ENCODE data around the gene HORMAD2. TPM values are rescaled to one million over a fixed set of nuclear protein-coding genes. Genes with fewer than 3 reads are reported as not detected.
A peak's percentile ranks its signal among the peaks of the same experiment; 100 is the strongest.

The HORMAD2 gene
- total and polyA plus RNA-seq, 4 donors = not detected

DNA sequence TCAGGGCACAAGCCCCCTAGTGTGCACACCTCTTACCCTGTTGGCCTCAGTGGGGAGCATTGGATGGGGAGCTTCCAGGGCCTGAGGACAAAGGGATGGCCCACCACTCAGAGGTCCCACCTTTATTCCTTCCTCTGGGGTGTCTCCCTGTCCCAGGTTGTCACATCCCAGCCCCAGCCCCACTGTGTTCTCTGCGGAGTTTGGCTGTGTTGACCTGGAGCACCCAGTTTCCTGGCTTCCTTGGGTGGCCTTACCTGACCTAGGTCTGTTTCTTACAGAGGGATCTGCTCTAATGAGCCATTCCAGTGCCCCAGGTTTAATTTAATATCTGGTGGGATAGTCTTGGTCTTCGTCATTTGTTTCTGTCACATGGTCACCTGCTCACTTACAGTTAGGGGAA, 38.8 kb upstream of the HORMAD2 start:
- H3K36me3 ChIP-seq (ENCODE audit: control insufficient read depth in 1 of 2, insufficient read depth in 2 of 2, low read length in 1 of 2) = no peaks in the 10 kb centered on the region
- DNase-seq (no peak), ATAC-seq (ENCODE audit: low FRiP score) (no peak)
- H3K4me3 ChIP-seq (ENCODE audit: low read length in 2 of 2) = no peak overlapping the region
- no peak overlapping the region for H3K27ac ChIP-seq (ENCODE audit: low read depth in 1 of 2, low read length in 2 of 2)
- no peaks in the 10 kb centered on the region for H3K9me3 ChIP-seq (ENCODE audit: control insufficient read depth, low read length)
- whole genome bisulfite sequencing, 2 donors = 80 to 89% methylated on average over 2 of the region's 2 CpGs
- H3K27me3 ChIP-seq (ENCODE audit: control insufficient read depth in 1 of 2, insufficient read depth in 2 of 2, low read length in 1 of 2) = no peaks in the 10 kb centered on the region
- no peaks in the 10 kb centered on the region for H3K4me1 ChIP-seq (ENCODE audit: control insufficient read depth in 1 of 2, insufficient read depth in 2 of 2, low read length in 2 of 2)
- intact Hi-C loops (cut with DNase I) = no loop called here

DNA sequence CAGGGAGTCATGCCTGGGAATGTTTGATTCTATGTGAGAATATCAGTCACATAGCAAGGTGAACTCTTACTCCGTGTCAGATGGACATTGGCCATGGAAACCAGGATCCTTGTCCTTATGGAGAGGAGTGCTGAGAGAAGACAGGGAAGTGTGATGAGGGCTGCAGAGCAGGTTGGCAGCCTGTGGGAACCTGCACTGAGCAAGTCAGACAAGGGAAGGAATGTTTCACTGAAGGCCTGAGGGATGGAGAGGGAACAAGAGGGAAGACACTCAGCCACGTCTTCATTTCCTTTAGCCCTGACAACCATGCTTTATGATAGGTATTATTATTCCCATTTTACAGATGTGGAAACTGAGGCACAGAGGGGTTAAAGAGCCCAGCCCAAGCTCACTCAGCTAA, 38.4 kb upstream of the HORMAD2 start:
- DNase-seq = no peak

DNA sequence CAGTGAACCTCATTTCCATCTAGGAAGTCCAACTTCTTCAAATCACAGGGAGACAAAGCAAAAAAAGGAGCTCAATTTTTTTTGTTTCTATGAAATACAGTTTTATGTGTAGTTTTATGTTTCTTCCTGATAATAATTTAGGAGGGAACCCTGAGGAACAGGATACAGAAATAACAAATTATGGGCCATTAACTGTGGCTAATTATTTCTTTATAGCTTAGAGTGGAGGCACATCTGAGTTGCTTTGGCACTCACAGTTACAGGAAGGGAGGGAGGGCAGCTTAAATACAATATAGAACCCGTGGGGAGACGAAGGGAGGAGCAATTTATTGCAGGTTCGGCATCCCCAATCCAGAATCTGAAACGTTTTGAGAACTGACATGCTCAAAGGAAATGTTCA, 37.1 kb upstream of the HORMAD2 start:
- no peak overlapping the region for H3K4me3 ChIP-seq (ENCODE audit: low read length in 2 of 2)
- ATAC-seq (ENCODE audit: low FRiP score) = no peak
- H3K9me3 ChIP-seq (ENCODE audit: control insufficient read depth, low read length) = no peaks in the 10 kb centered on the region
- no peaks in the 10 kb centered on the region for H3K36me3 ChIP-seq (ENCODE audit: control insufficient read depth in 1 of 2, insufficient read depth in 2 of 2, low read length in 1 of 2)
- no peaks in the 10 kb centered on the region for H3K27me3 ChIP-seq (ENCODE audit: control insufficient read depth in 1 of 2, insufficient read depth in 2 of 2, low read length in 1 of 2)
- H3K27ac ChIP-seq (ENCODE audit: low read depth in 1 of 2, low read length in 2 of 2) = no peak overlapping the region
- H3K4me1 ChIP-seq (ENCODE audit: control insufficient read depth in 1 of 2, insufficient read depth in 2 of 2, low read length in 2 of 2) = no peaks in the 10 kb centered on the region
- no peak for DNase-seq
- WGBS, 2 donors = 39 to 45% methylated on average over 4 of the region's 4 CpGs
- intact Hi-C loops (cut with DNase I) = no loop called here

More for the DNA sequence above, 38.4 kb upstream of the HORMAD2 start:
- Histone ChIP-seq H3K4me1 (ENCODE audit: control insufficient read depth in 1 of 2, insufficient read depth in 2 of 2, low read length in 2 of 2) (no peaks in the 10 kb centered on the region), H3K27ac (ENCODE audit: low read depth in 1 of 2, low read length in 2 of 2) (no peak overlapping the region), H3K27me3 (ENCODE audit: control insufficient read depth in 1 of 2, insufficient read depth in 2 of 2, low read length in 1 of 2) (no peaks in the 10 kb centered on the region), H3K36me3 (ENCODE audit: control insufficient read depth in 1 of 2, insufficient read depth in 2 of 2, low read length in 1 of 2) (no peaks in the 10 kb centered on the region), H3K4me3 (ENCODE audit: low read length in 2 of 2) (no peak overlapping the region), H3K9me3 (ENCODE audit: control insufficient read depth, low read length) (no peaks in the 10 kb centered on the region)
- ATAC-seq (ENCODE audit: low FRiP score) = no peak
- 82 to 86% methylated on average over 2 of the region's 2 CpGs for WGBS, 2 donors
- intact Hi-C loops (cut with DNase I) = no loop called here

GRCh38 chr22:30044369-30044768, 35.9 kb upstream of the HORMAD2 start:
- no peak overlapping the region for H3K4me3 ChIP-seq (ENCODE audit: low read length in 2 of 2)
- no peaks in the 10 kb centered on the region for H3K27me3 ChIP-seq (ENCODE audit: control insufficient read depth in 1 of 2, insufficient read depth in 2 of 2, low read length in 1 of 2)
- H3K4me1 ChIP-seq (ENCODE audit: control insufficient read depth in 1 of 2, insufficient read depth in 2 of 2, low read length in 2 of 2) = no peaks in the 10 kb centered on the region
- H3K9me3 ChIP-seq (ENCODE audit: control insufficient read depth, low read length) = no peaks in the 10 kb centered on the region
- no peaks in the 10 kb centered on the region for H3K36me3 ChIP-seq (ENCODE audit: control insufficient read depth in 1 of 2, insufficient read depth in 2 of 2, low read length in 1 of 2)
- no peak overlapping the region for H3K27ac ChIP-seq (ENCODE audit: low read depth in 1 of 2, low read length in 2 of 2)
- ATAC-seq (ENCODE audit: low FRiP score) (peak; percentile 73), DNase-seq (no peak)
- intact Hi-C loops (cut with DNase I) = no loop called here
- 22 to 33% methylated on average over 3 of the region's 3 CpGs for WGBS, 2 donors

DNA sequence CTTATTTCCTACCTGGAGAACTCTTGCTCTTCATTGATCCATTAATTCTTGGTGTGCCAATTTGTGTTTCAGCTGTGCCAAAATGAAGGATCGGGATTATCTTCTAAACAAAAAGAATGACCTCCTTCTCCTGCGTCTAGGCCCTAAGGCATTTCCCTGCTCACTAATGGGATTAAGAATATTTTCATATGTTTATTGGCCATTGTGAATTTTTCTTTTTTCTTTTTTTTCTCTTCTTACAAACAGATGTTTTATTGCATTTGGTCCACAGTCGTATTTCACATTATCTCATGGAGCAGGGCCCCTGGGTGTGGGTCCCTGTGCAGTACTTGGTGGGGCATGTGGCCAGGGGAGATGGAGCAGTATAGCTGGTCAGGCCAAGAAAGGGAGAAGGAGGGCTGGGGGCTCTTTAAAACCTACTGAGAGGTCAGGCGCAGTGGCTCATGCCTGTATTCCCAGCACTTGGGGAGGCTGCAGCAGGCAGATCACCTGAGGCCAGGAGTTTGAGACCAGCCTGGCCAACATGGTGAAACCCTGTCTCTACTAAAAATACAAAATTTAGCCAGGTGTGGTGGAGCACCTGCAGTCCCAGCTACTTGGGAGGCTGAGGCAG, 35.3 kb upstream of the HORMAD2 start:
- no peaks in the 10 kb centered on the region for H3K36me3 ChIP-seq (ENCODE audit: control insufficient read depth in 1 of 2, insufficient read depth in 2 of 2, low read length in 1 of 2)
- no peaks in the 10 kb centered on the region for H3K4me1 ChIP-seq (ENCODE audit: control insufficient read depth in 1 of 2, insufficient read depth in 2 of 2, low read length in 2 of 2)
- DNase-seq (no peak), ATAC-seq (ENCODE audit: low FRiP score) (no peak)
- intact Hi-C loops (cut with DNase I) = no loop called here
- 92 to 93% methylated on average over 4 of the region's 4 CpGs for WGBS, 2 donors
- H3K4me3 ChIP-seq (ENCODE audit: low read length in 2 of 2) = no peak overlapping the region
- no peak overlapping the region for H3K27ac ChIP-seq (ENCODE audit: low read depth in 1 of 2, low read length in 2 of 2)
- H3K27me3 ChIP-seq (ENCODE audit: control insufficient read depth in 1 of 2, insufficient read depth in 2 of 2, low read length in 1 of 2) = no peaks in the 10 kb centered on the region
- no peaks in the 10 kb centered on the region for H3K9me3 ChIP-seq (ENCODE audit: control insufficient read depth, low read length)

DNA sequence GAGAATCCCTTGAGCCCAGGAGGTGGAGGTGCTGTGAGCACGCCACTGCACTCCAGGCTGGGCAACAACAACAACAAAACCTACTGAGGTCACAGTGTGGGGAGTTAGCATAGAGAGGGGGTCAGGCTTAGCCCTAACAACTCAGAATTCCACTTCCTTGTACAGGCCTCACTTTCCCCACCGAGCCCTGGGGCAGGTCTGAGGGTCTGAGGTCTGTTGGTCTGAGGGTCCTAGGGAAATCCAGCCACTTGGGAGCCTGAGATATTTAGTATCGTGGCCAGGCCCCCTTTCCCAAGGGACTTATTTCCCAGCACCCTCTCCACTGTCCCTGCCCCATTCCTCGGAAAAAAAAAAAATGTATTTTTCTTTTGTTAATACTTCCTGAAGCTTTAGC, 34.8 kb upstream of the HORMAD2 start:
- Histone ChIP-seq H3K4me3 (ENCODE audit: low read length in 2 of 2) (no peak overlapping the region), H3K27me3 (ENCODE audit: control insufficient read depth in 1 of 2, insufficient read depth in 2 of 2, low read length in 1 of 2) (no peaks in the 10 kb centered on the region), H3K4me1 (ENCODE audit: control insufficient read depth in 1 of 2, insufficient read depth in 2 of 2, low read length in 2 of 2) (no peaks in the 10 kb centered on the region), H3K36me3 (ENCODE audit: control insufficient read depth in 1 of 2, insufficient read depth in 2 of 2, low read length in 1 of 2) (no peaks in the 10 kb centered on the region), H3K27ac (ENCODE audit: low read depth in 1 of 2, low read length in 2 of 2) (no peak overlapping the region), H3K9me3 (ENCODE audit: control insufficient read depth, low read length) (no peaks in the 10 kb centered on the region)
- ATAC-seq (ENCODE audit: low FRiP score) (no peak), DNase-seq (no peak)
- WGBS, 2 donors = 80 to 85% methylated on average over 4 of the region's 4 CpGs
- intact Hi-C loops (cut with DNase I) = no loop called here

- H3K4me3 ChIP-seq (ENCODE audit: low read length in 2 of 2) = no peak overlapping the region
- 92 to 95% methylated on average over 21 of the region's 21 CpGs for WGBS, 2 donors
- no peaks in the 10 kb centered on the region for H3K36me3 ChIP-seq (ENCODE audit: control insufficient read depth in 1 of 2, insufficient read depth in 2 of 2, low read length in 1 of 2)
- H3K9me3 ChIP-seq (ENCODE audit: control insufficient read depth, low read length) = no peaks in the 10 kb centered on the region
- H3K4me1 ChIP-seq (ENCODE audit: control insufficient read depth in 1 of 2, insufficient read depth in 2 of 2, low read length in 2 of 2) = no peaks in the 10 kb centered on the region
- H3K27ac ChIP-seq (ENCODE audit: low read depth in 1 of 2, low read length in 2 of 2) = no peak overlapping the region
- intact Hi-C loops (cut with DNase I) = no loop called here
- ATAC-seq (ENCODE audit: low FRiP score) (no peak), DNase-seq (no peak)
- no peaks in the 10 kb centered on the region for H3K27me3 ChIP-seq (ENCODE audit: control insufficient read depth in 1 of 2, insufficient read depth in 2 of 2, low read length in 1 of 2)
Measured at GRCh38 chr22:30045901-30046715, 34.2 kb upstream of the HORMAD2 start.

GRCh38 chr22:30046716-30047363, 33.4 kb upstream of the HORMAD2 start:
- no peak overlapping the region for H3K27ac ChIP-seq (ENCODE audit: low read depth in 1 of 2, low read length in 2 of 2)
- H3K4me1 ChIP-seq (ENCODE audit: control insufficient read depth in 1 of 2, insufficient read depth in 2 of 2, low read length in 2 of 2) = no peaks in the 10 kb centered on the region
- no peaks in the 10 kb centered on the region for H3K27me3 ChIP-seq (ENCODE audit: control insufficient read depth in 1 of 2, insufficient read depth in 2 of 2, low read length in 1 of 2)
- H3K9me3 ChIP-seq (ENCODE audit: control insufficient read depth, low read length) = no peaks in the 10 kb centered on the region
- no peak for DNase-seq
- intact Hi-C loops (cut with DNase I) = no loop called here
- WGBS, 2 donors = 93 to 96% methylated on average over 15 of the region's 15 CpGs
- no peaks in the 10 kb centered on the region for H3K36me3 ChIP-seq (ENCODE audit: control insufficient read depth in 1 of 2, insufficient read depth in 2 of 2, low read length in 1 of 2)
- H3K4me3 ChIP-seq (ENCODE audit: low read length in 2 of 2) = no peak overlapping the region
- no peak for ATAC-seq (ENCODE audit: low FRiP score)

DNA sequence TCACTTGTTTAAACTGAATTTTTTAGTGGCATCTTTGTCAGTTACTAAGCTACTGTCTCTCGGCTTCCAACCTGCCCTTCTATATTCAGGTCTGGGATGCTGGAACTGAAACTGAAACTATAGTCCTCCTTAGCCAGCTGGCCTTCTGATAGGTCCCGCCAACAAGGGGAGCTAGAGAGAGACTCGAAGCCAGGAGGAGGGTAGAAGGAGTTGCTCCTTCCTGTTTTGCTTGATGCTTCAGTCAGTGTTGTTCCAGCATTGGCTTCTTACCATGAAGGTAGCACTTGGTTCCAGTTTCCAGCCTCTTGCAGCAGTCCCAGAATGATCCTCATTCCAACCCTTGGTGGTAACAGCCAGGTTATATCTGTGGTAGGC, 32.9 kb upstream of the HORMAD2 start:
- Histone ChIP-seq H3K9me3 (ENCODE audit: control insufficient read depth, low read length) (no peaks in the 10 kb centered on the region), H3K4me3 (ENCODE audit: low read length in 2 of 2) (no peak overlapping the region), H3K36me3 (ENCODE audit: control insufficient read depth in 1 of 2, insufficient read depth in 2 of 2, low read length in 1 of 2) (no peaks in the 10 kb centered on the region), H3K27ac (ENCODE audit: low read depth in 1 of 2, low read length in 2 of 2) (no peak overlapping the region), H3K4me1 (ENCODE audit: control insufficient read depth in 1 of 2, insufficient read depth in 2 of 2, low read length in 2 of 2) (no peaks in the 10 kb centered on the region), H3K27me3 (ENCODE audit: control insufficient read depth in 1 of 2, insufficient read depth in 2 of 2, low read length in 1 of 2) (no peaks in the 10 kb centered on the region)
- 76 to 80% methylated on average over 3 of the region's 3 CpGs for WGBS, 2 donors
- intact Hi-C loops (cut with DNase I) = no loop called here
- DNase-seq (no peak), ATAC-seq (ENCODE audit: low FRiP score) (no peak)
